ENCODE data around the gene MCF2. TPM values are rescaled to one million over a fixed set of nuclear protein-coding genes. Genes with fewer than 3 reads are reported as not detected.

The MCF2 gene
- total and polyA plus RNA-seq, 2 of the 8 experiments (the other 6 are each of a cell fraction or from before 2014, with no cell fraction given), result 0.30 to 0.71 TPM

DNA sequence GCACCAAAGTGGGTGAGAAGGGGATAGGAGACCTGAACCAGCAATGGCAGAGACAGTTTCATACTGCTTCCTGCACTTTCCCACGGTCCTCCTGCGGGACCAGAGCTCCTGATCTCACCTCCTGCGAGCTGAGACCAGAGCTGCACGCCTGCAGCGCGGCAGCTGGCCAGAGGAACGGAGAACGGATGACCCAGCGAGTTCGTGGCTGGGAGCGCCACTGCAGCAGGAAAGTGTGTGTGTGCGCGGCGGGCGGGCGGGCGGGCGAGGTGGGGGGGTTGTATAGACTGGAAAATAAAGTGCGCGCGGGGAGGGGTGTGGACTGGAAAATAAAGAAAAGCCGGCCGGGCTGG, 16.5 kb downstream of the MCF2 start:
- no peak overlapping the region for H3K27ac ChIP-seq (ENCODE audit: low read depth, low read length)
- H3K27me3 ChIP-seq (replicated peaks in 1 of 4; ENCODE audit: control insufficient read depth in 3 of 4, extremely low read depth in 1 of 4, insufficient read depth in 3 of 4, low read length in 3 of 4), result peaks cover 0 to 25% (median 21%) of the 10 kb centered on the region in 4 experiments; a peak in 6 of 7 replicates
- H3K4me2 ChIP-seq (ENCODE audit: insufficient read depth in 1 of 2, low read depth in 2 of 2, low read length in 2 of 2), result peak overlapping the region; percentile 84 to 85
- H2AFZ ChIP-seq (ENCODE audit: low read length), result 0 out of 2 replicates have a peak overlapping the region, but pooled peaks have one; percentile 32
- H3K4ac ChIP-seq (replicated peaks; ENCODE audit: insufficient read length, low read depth, low read length), result no peak overlapping the region
- POLR2A ChIA-PET (ENCODE audit: partially characterized antibody), result no interaction called here
- H4K5ac ChIP-seq (ENCODE audit: insufficient read length, low read depth, low read length), result no peak overlapping the region
- H3K23ac ChIP-seq (ENCODE audit: insufficient read length), result no peak overlapping the region
- no peak overlapping the region for H4K91ac ChIP-seq (replicated peaks; ENCODE audit: insufficient read length, low read length)
- H3K9me3 ChIP-seq (ENCODE audit: insufficient read depth in 2 of 2, low read depth in 1 of 2, low read length in 1 of 2), result no peaks in the 10 kb centered on the region
- peak overlapping the region; percentile 34 to 62 (median 41); a peak in 7 of 8 replicates for H3K4me3 ChIP-seq (ENCODE audit: extremely low read depth in 1 of 4, insufficient read depth in 2 of 4, low read depth in 3 of 4, low read length in 4 of 4)
- H2BK5ac ChIP-seq (ENCODE audit: low read depth, low read length), result no peak overlapping the region
- H3K4me1 ChIP-seq (replicated peaks in 1 of 4; ENCODE audit: control insufficient read depth in 3 of 4, insufficient read depth in 4 of 4, low read length in 3 of 4), result peaks cover 0 to 6% (median 3%) of the 10 kb centered on the region in 4 experiments; a peak in 4 of 7 replicates
- 9% methylated on average over 10 of the region's 23 CpGs; no CpG with 5 or more reads in 1 of the 2 experiments for WGBS, 2 experiments (ENCODE audit: extremely low coverage in 1 of 2, insufficient coverage in 1 of 2, insufficient read length in 1 of 2, insufficient replicate concordance in 2 of 2, low coverage in 1 of 2, low lambda C conversion rate in 2 of 2, missing lambda C conversion rate in 1 of 2)
- no peaks in the 10 kb centered on the region for H3K79me1 ChIP-seq (ENCODE audit: low read depth, low read length)
- FAIRE-seq (no peak), DNase-seq (ENCODE audit: low read depth in 1 of 2, low spot score in 2 of 2) (no peak)
- no peaks in the 10 kb centered on the region for H3K36me3 ChIP-seq (ENCODE audit: control insufficient read depth in 2 of 4, insufficient read depth in 4 of 4, low read length in 3 of 4)
- H3K56ac ChIP-seq (replicated peaks; ENCODE audit: insufficient read length, low read depth, low read length), result no peak overlapping the region
- no peak overlapping the region for H2AK5ac ChIP-seq (ENCODE audit: low read depth, low read length)
- H4K8ac ChIP-seq (ENCODE audit: extremely low read depth, insufficient read depth, low read length), result no peak overlapping the region
- H3K9ac ChIP-seq (replicated peaks in 1 of 4; ENCODE audit: extremely low read depth in 1 of 4, low read depth in 3 of 4, low read length in 3 of 4), result no peak overlapping the region
- H3K18ac ChIP-seq (ENCODE audit: extremely low read depth, low read length), result no peak overlapping the region
- H2BK12ac ChIP-seq (ENCODE audit: low read depth, low read length), result no peak overlapping the region
- H4K20me1 ChIP-seq (replicated peaks in 1 of 2; ENCODE audit: control insufficient read depth in 1 of 2, insufficient read depth in 2 of 2, low read length in 2 of 2), result no peaks in the 10 kb centered on the region
- no peak overlapping the region for H2BK20ac ChIP-seq (ENCODE audit: low read length)
- H2BK15ac ChIP-seq (ENCODE audit: low read length), result no peak overlapping the region
- H3K23me2 ChIP-seq (ENCODE audit: low read depth, low read length), result peaks cover 2% of the 10 kb centered on the region; the same call in 1 of the 2 replicates
- CTCF ChIA-PET (ENCODE audit: partially characterized antibody), result interaction anchor here (1.0 kb wide), 1 partner anchor 275 kb away, joined by 3 read pairs; no protein-coding TSS in a partner anchor
- no peaks in the 10 kb centered on the region for H3K79me2 ChIP-seq (ENCODE audit: control insufficient read depth in 1 of 2, insufficient read depth in 2 of 2, low read length in 2 of 2)
- H2BK120ac ChIP-seq (replicated peaks; ENCODE audit: low read depth, low read length), result no peak overlapping the region
- TF ChIP-seq RXRA (IDR thresholded peaks at IDR 0.05; ENCODE audit: insufficient read depth, low read depth, low read length), result no peak
- no peak for TF ChIP-seq TBP (IDR thresholded peaks at IDR 0.05; ENCODE audit: low read depth, low read length)
- no peak for TF ChIP-seq SIRT6 (IDR thresholded peaks at IDR 0.05; ENCODE audit: low read length)
- TF ChIP-seq EZH2 (IDR thresholded peaks at IDR 0.05; ENCODE audit: low read depth, low read length, severe bottlenecking), result no peak
- TF ChIP-seq PHF8 (conservative IDR thresholded peaks at IDR 0.05; ENCODE audit: low read depth, low read length), result no peak
- no peak overlapping the region for H3K14ac ChIP-seq (ENCODE audit: insufficient read length)
